OCI-LY1 (cell line): ENCODE measurements around the gene ZMAT3.

Experiments
- CTCF ChIP-seq: fragments of 200-600 bp; sonication (generic), shearing (Covaris generic); IDR thresholded peaks from 2 replicates; pipeline ENCODE4 v1.5.1; 2017; ENCODE audit warnings: mild to moderate bottlenecking, antibody characterized with exemption, low read length, moderate library complexity, mixed read lengths
- EZH2 ChIP-seq: fragments of 200-600 bp; sonication (generic), shearing (Covaris generic); IDR thresholded peaks from 2 replicates; pipeline ENCODE4 v1.8.0; 2017; ENCODE audit warnings: borderline replicate concordance, mixed run types, mild to moderate bottlenecking, antibody characterized with exemption, low read length, moderate library complexity, mixed read lengths

- no peak for TF ChIP-seq CTCF
- no peak for TF ChIP-seq EZH2
These were observed 7.9 kb upstream of the ZMAT3 start for GRCh38 chr3:179079537-179079936.
